Measurements from ENCODE around the gene HYAL3.

The HYAL3 gene

DNA sequence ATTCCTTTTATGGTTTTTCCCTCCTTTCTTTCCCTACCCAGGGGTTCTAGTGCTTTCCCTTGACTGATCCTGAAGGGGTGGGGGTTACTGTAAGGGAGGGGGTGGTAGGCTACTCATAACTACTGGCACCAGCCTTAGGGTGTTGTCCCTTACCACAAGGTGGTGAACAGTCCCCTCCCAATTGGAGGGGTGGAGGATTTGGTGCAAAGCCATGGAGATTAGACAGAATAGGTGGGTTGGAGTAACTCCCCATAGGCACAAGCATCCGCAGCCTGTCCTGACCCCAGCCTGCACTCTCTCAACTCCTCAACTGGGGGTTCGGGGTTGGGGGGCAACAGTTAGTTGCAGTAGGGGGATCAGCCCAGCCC, 25.9 kb upstream of the HYAL3 start:
- peaks cover 15% of the 10 kb centered on the region; the same call in 1 of the 2 replicates for H4K20me1 ChIP-seq (ENCODE audit: insufficient read depth, low read length)
- no peaks in the 10 kb centered on the region for H3K27me3 ChIP-seq (ENCODE audit: insufficient read depth, low read length, poor library complexity)
- no peak overlapping the region for H2AFZ ChIP-seq (ENCODE audit: low read depth, low read length)
- H3K79me2 ChIP-seq (ENCODE audit: insufficient read depth, low read length) = peaks cover 31% of the 10 kb centered on the region
- DNase-seq (no peak), ATAC-seq (ENCODE audit: insufficient read depth, low read depth) (no peak)
- H3K36me3 ChIP-seq (ENCODE audit: insufficient read depth, low read length) = peaks cover 37% of the 10 kb centered on the region
- TF ChIP-seq EZH2 (IDR thresholded peaks at IDR 0.05; ENCODE audit: borderline replicate concordance, low read depth, low read length, severe bottlenecking) = no peak
- TF ChIP-seq, protein P1, sequence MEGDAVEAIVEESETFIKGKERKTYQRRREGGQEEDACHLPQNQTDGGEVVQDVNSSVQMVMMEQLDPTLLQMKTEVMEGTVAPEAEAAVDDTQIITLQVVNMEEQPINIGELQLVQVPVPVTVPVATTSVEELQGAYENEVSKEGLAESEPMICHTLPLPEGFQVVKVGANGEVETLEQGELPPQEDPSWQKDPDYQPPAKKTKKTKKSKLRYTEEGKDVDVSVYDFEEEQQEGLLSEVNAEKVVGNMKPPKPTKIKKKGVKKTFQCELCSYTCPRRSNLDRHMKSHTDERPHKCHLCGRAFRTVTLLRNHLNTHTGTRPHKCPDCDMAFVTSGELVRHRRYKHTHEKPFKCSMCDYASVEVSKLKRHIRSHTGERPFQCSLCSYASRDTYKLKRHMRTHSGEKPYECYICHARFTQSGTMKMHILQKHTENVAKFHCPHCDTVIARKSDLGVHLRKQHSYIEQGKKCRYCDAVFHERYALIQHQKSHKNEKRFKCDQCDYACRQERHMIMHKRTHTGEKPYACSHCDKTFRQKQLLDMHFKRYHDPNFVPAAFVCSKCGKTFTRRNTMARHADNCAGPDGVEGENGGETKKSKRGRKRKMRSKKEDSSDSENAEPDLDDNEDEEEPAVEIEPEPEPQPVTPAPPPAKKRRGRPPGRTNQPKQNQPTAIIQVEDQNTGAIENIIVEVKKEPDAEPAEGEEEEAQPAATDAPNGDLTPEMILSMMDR (IDR thresholded peaks at IDR 0.05; ENCODE audit: borderline replicate concordance, extremely low read depth, low read length, poor library complexity, severe bottlenecking) = no peak
- H3K4me2 ChIP-seq (ENCODE audit: insufficient read depth, low read length) = no peak overlapping the region
- no peak overlapping the region for H3K27ac ChIP-seq (ENCODE audit: low read length)
- no peaks in the 10 kb centered on the region for H3K9me3 ChIP-seq (ENCODE audit: insufficient read depth, low read length, severe bottlenecking)
- peaks cover 58% of the 10 kb centered on the region for H3K4me1 ChIP-seq (ENCODE audit: insufficient read depth, low read length)
- H3K9ac ChIP-seq (ENCODE audit: low read depth, low read length) = no peak overlapping the region
- no peak overlapping the region for H3K4me3 ChIP-seq (ENCODE audit: low read depth in 1 of 2, low read length in 2 of 2)

GRCh38 chr3:50324351-50325112, 25.3 kb upstream of the HYAL3 start:
- TF ChIP-seq, protein P1 (IDR thresholded peaks at IDR 0.05; ENCODE audit: borderline replicate concordance, extremely low read depth, low read length, poor library complexity, severe bottlenecking) = peak; percentile 92
- TF ChIP-seq EZH2 (IDR thresholded peaks at IDR 0.05; ENCODE audit: borderline replicate concordance, low read depth, low read length, severe bottlenecking) = no peak
- Histone ChIP-seq H3K4me1 (ENCODE audit: insufficient read depth, low read length) (peaks cover 58% of the 10 kb centered on the region), H3K36me3 (ENCODE audit: insufficient read depth, low read length) (peaks cover 37% of the 10 kb centered on the region), H3K9ac (ENCODE audit: low read depth, low read length) (0 out of 2 replicates have a peak overlapping the region, but pooled peaks have one; percentile 2), H3K4me3 (ENCODE audit: low read depth in 1 of 2, low read length in 2 of 2) (no peak overlapping the region), H3K4me2 (ENCODE audit: insufficient read depth, low read length) (0 out of 2 replicates have a peak overlapping the region, but pooled peaks have one; percentile 1), H3K9me3 (ENCODE audit: insufficient read depth, low read length, severe bottlenecking) (no peaks in the 10 kb centered on the region), H2AFZ (ENCODE audit: low read depth, low read length) (no peak overlapping the region), H3K27ac (ENCODE audit: low read length) (no peak overlapping the region; the same call in 1 of the 2 replicates), H3K79me2 (ENCODE audit: insufficient read depth, low read length) (peaks cover 36% of the 10 kb centered on the region), H3K27me3 (ENCODE audit: insufficient read depth, low read length, poor library complexity) (no peaks in the 10 kb centered on the region), H4K20me1 (ENCODE audit: insufficient read depth, low read length) (peaks cover 18% of the 10 kb centered on the region; the same call in 1 of the 2 replicates)
- DNase-seq (peak; percentile 71), ATAC-seq (ENCODE audit: insufficient read depth, low read depth) (peak; percentile 34)

DNA sequence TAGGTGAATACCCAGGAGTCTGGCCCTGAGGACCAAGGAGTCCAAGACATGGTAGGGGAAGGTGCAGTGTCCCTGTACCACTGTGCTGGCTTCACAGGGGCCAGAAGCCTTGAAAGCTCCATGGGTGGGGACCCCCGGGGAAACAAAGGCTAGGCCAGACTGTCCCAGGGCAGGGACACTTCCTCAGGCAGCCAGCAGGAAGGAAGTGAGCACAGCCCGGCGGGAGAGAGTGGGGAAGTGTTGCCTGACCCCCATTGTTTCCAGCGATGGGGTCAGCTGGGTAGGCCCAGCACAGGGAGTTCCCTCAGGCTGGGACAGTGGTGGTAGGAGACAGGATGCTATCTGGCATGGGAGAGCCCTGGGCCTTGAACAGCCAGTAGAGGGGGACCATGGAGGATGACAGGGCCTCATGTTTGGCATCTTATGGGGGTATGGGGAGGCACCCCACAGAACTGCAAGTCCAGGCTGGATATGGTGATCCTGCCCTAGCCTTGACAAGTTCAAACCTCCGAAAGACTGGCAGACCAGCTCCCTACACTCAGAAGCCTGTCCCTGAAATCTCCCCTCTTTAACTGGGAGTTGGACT, 24.5 kb upstream of the HYAL3 start:
- H3K9ac ChIP-seq (ENCODE audit: low read depth, low read length) = peak overlapping the region; percentile 2; the same call in 1 of the 2 replicates
- H3K36me3 ChIP-seq (ENCODE audit: insufficient read depth, low read length) = peaks cover 42% of the 10 kb centered on the region
- no peak overlapping the region for H3K4me2 ChIP-seq (ENCODE audit: insufficient read depth, low read length)
- TF ChIP-seq, protein P1 (IDR thresholded peaks at IDR 0.05; ENCODE audit: borderline replicate concordance, extremely low read depth, low read length, poor library complexity, severe bottlenecking) = no peak
- TF ChIP-seq EZH2 (IDR thresholded peaks at IDR 0.05; ENCODE audit: borderline replicate concordance, low read depth, low read length, severe bottlenecking) = no peak
- no peak for DNase-seq
- H3K4me1 ChIP-seq (ENCODE audit: insufficient read depth, low read length) = peaks cover 58% of the 10 kb centered on the region
- no peaks in the 10 kb centered on the region for H3K9me3 ChIP-seq (ENCODE audit: insufficient read depth, low read length, severe bottlenecking)
- no peak overlapping the region for H2AFZ ChIP-seq (ENCODE audit: low read depth, low read length)
- no peak overlapping the region for H3K4me3 ChIP-seq (ENCODE audit: low read depth in 1 of 2, low read length in 2 of 2)
- peaks cover 44% of the 10 kb centered on the region for H3K79me2 ChIP-seq (ENCODE audit: insufficient read depth, low read length)
- H4K20me1 ChIP-seq (ENCODE audit: insufficient read depth, low read length) = peaks cover 18% of the 10 kb centered on the region; the same call in 1 of the 2 replicates
- no peak overlapping the region for H3K27ac ChIP-seq (ENCODE audit: low read length)
- H3K27me3 ChIP-seq (ENCODE audit: insufficient read depth, low read length, poor library complexity) = no peaks in the 10 kb centered on the region
- ATAC-seq (ENCODE audit: insufficient read depth, low read depth) = no peak

Data from DND-41 (cell line).